Kidney (tissue), 14 donors: Measurements from ENCODE around the gene NCEH1. TPM values are rescaled to one million over a fixed set of nuclear protein-coding genes. Genes with fewer than 3 reads are reported as not detected.
"Not testable (repeated sequence)": the region's sequence is repeated elsewhere in the genome, so short reads cannot be mapped to it uniquely, and the experiment has no call there.

Source experiments
- DNase-seq, 5 donors: peaks; one replicate each; pipeline ENCODE4 v3.0.0-alpha.2; 2013 to 2020
- FAIRE-seq: peaks from 2 replicates; lab custom pipeline; 2012; peaks lifted over from hg19 to GRCh38; lab: Jason Lieb, UNC
- H3K27ac ChIP-seq, 2 donors: one replicate each; pipeline ENCODE4 v1.7.0; 2013; ENCODE audit warnings: low read depth in 2 of 2, low read length in 2 of 2, inconsistent platforms in 1 of 2
- H3K27me3 ChIP-seq: one replicate; pipeline ENCODE4 v1.7.1; 2013; ENCODE audit warnings: low read length, inconsistent platforms; ENCODE audit not compliant: control insufficient read depth, insufficient read depth
- H3K36me3 ChIP-seq, 3 donors: one replicate each; pipeline versions ENCODE4 v1.7.0 to v1.7.1; 2013; ENCODE audit warnings: low read length in 3 of 3, control low read depth in 1 of 3, inconsistent platforms in 1 of 3; ENCODE audit not compliant: insufficient read depth in 3 of 3, control insufficient read depth in 2 of 3
- H3K4me1 ChIP-seq, 3 donors: one replicate each; pipeline versions ENCODE4 v1.7.0 to v1.7.1; 2013; ENCODE audit warnings: low read length in 3 of 3, inconsistent platforms in 1 of 3, low read depth in 1 of 3; ENCODE audit not compliant: control insufficient read depth in 2 of 3, insufficient read depth in 2 of 3
- H3K4me3 ChIP-seq, 3 donors: one replicate each; pipeline versions ENCODE4 v1.7.0 to v1.8.1; 2013; ENCODE audit warnings: low read length in 3 of 3, control low read depth in 1 of 3, inconsistent platforms in 1 of 3
- H3K9ac ChIP-seq, 3 donors: one replicate each; pipeline versions ENCODE4 v1.7.0 to v1.7.1; 2013; ENCODE audit warnings: low read length in 3 of 3, control low read depth in 1 of 3, inconsistent platforms in 1 of 3
- H3K9me3 ChIP-seq, 3 donors: one replicate each; pipeline versions ENCODE4 v1.7.0 to v1.7.1; 2013; ENCODE audit warnings: low read length in 3 of 3, control low read depth in 1 of 3, inconsistent platforms in 1 of 3; ENCODE audit not compliant: control insufficient read depth in 2 of 3, insufficient read depth in 1 of 3
- intact Hi-C: fragments of 100-400 bp; cut with DNase I; formaldehyde crosslinking; loops from one replicate; pipeline ENCODE4 v1.11.1; 2022
- polyA plus RNA-seq: library from polyadenylated mRNA; stranded (reverse); fragments of 350-450 nt; fragmentation: Illumina TruSeq; extraction: RNeasy Lipid Tissue Mini Kit (QIAGEN cat#74804); gene quantifications from one replicate; pipeline ENCODE4 v1.2.3, GENCODE V29; 2014; ENCODE audit warnings: low read depth, low replicate concordance; ENCODE audit not compliant: insufficient read depth
- total RNA-seq: library from RNA; stranded (reverse); fragmentation: NEBNext Ultra II Directional; extraction: Animal tissue kit (Norgen Biotek cat#: 25700); gene quantifications from one replicate; pipeline ENCODE4 v1.2.1, GENCODE V29; 2021
- TF ChIP-seq, protein P1 (sequence below): IDR thresholded peaks from 3 replicates; pipeline ENCODE4 v1.5.1; 2012; ENCODE audit warnings: mild to moderate bottlenecking, moderate library complexity, borderline replicate concordance; ENCODE audit not compliant: insufficient read depth; ENCODE audit errors: extremely low read depth
- donor health status: control.
- donor health status: control.
- donor health status: control.
- donor health status: control.
- donor health status: control.
- donor health status: DM: yes; HTN: yes; CAD: no.
- donor health status: Normal renal cell carcinoma (clear cell type).

Gene NCEH1
- total and polyA plus RNA-seq, 2 donors from 2014 or later: 6.7 to 43.6 TPM

DNA sequence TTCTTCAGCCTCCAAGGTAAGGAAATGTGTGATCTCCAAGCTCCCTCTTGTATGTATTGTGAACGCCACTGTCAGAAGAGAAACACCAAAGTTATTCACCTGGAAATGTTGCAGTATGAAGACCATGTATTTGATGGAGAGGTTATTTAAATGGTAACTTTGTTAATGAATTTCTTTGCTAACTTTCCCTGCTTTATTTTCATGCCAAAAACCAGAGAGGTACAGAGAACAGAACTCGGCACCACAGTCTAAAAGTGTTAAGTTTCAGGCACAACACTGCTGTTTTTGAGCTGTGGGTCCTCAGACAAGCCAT, 114.5 kb downstream of the NCEH1 start:
- Histone ChIP-seq H3K4me1 (peaks cover 0 to 30% (median 9%) of the 10 kb centered on the region in 3 donors), H3K27me3 (no peaks in the 10 kb centered on the region), H3K4me3 (peak overlapping the region in 2 of 3 donors; percentile 48 to 59), H3K27ac (peak overlapping the region; percentile 78 to 96), H3K9ac (peak overlapping the region in 1 of 3 donors; percentile 64), H3K36me3 (no peaks in the 10 kb centered on the region), H3K9me3 (peaks cover 0 to 3% (median 0%) of the 10 kb centered on the region in 3 donors)
- intact Hi-C loops: loop anchor here (10.0 kb wide), 1 partner anchor 102 kb away; no protein-coding TSS in a partner anchor
- FAIRE-seq (no peak), DNase-seq (no peak)
- TF ChIP-seq, protein P1, sequence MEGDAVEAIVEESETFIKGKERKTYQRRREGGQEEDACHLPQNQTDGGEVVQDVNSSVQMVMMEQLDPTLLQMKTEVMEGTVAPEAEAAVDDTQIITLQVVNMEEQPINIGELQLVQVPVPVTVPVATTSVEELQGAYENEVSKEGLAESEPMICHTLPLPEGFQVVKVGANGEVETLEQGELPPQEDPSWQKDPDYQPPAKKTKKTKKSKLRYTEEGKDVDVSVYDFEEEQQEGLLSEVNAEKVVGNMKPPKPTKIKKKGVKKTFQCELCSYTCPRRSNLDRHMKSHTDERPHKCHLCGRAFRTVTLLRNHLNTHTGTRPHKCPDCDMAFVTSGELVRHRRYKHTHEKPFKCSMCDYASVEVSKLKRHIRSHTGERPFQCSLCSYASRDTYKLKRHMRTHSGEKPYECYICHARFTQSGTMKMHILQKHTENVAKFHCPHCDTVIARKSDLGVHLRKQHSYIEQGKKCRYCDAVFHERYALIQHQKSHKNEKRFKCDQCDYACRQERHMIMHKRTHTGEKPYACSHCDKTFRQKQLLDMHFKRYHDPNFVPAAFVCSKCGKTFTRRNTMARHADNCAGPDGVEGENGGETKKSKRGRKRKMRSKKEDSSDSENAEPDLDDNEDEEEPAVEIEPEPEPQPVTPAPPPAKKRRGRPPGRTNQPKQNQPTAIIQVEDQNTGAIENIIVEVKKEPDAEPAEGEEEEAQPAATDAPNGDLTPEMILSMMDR: no peak

GRCh38 chr3:172595664-172596393, 115.0 kb downstream of the NCEH1 start:
- TF ChIP-seq, protein P1: peak; percentile 88
- H3K27ac ChIP-seq: peak overlapping the region; percentile 78 to 96
- H3K27me3 ChIP-seq: no peaks in the 10 kb centered on the region
- intact Hi-C loops: loop anchor here (10.0 kb wide), 1 partner anchor 101 kb away; no protein-coding TSS in a partner anchor
- peaks cover 0 to 25% (median 9%) of the 10 kb centered on the region in 3 donors for H3K4me1 ChIP-seq
- peak overlapping the region in 2 of 3 donors; percentile 64 to 68 for H3K9ac ChIP-seq
- H3K36me3 ChIP-seq: no peaks in the 10 kb centered on the region
- peak; percentile 75 for FAIRE-seq
- H3K9me3 ChIP-seq: peaks cover 0 to 3% (median 0%) of the 10 kb centered on the region in 3 donors
- peak in 3 of 5 donors; percentile 22 to 56 (median 56) for DNase-seq
- peak overlapping the region in 2 of 3 donors; percentile 48 to 59 for H3K4me3 ChIP-seq

DNA sequence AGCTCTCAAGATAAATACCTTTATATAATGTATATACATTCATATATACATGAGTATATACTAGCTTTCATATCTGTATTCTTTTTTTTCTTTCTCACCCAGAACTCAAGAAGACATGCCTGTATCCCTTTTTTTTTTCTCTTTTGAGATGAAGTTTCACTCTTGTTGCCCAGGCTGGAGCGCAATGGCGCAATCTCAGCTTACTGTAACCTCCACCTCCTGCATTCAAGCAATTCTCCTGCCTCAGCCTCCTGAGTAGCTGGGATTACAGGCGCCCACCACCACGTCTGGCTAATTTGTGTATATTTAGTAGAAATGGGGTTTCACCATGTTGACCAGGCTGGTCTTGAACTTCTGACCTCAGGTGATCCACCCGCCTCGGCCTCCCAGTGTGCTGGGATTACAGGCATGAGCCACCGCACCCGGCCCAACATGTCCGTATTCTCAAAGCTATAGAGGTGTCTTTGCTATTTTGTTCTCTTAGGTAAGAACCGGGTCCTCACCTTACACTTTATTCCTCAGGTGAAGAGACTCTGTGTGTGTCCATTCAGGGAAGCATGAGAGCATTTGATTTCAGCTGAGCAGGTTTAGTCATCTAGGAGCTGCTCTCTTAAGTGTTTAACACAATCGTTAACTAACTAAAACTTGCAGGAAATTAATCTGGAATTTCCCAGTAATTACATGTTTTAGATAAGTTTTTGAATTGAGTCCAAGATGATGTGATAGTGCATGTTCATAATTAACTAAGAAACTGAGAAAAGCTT, 115.8 kb downstream of the NCEH1 start:
- not testable (repeated sequence) for H3K27me3 ChIP-seq, H3K9me3 ChIP-seq, H3K36me3 ChIP-seq, FAIRE-seq
- intact Hi-C loops: loop anchor here (10.0 kb wide), 1 partner anchor 100 kb away; no protein-coding TSS in a partner anchor
- peak in 2 of 5 donors; percentile 9 to 21 for DNase-seq
- peaks cover 0 to 20% (median 9%) of the 10 kb centered on the region in 3 donors for H3K4me1 ChIP-seq
- H3K27ac ChIP-seq: peak overlapping the region; percentile 78 to 96
- peak overlapping the region in 2 of 3 donors; percentile 48 to 59 for H3K4me3 ChIP-seq
- H3K9ac ChIP-seq: peak overlapping the region in 1 of 3 donors; percentile 64
